ENCODE results near the gene ZNF784. TPM values are rescaled to one million over a fixed set of nuclear protein-coding genes. Genes with fewer than 3 reads are reported as not detected.

Gene ZNF784
- total and polyA plus RNA-seq, 7 experiments from 2014 or later = 0.65 to 17.1 (median 8.3) TPM

DNA sequence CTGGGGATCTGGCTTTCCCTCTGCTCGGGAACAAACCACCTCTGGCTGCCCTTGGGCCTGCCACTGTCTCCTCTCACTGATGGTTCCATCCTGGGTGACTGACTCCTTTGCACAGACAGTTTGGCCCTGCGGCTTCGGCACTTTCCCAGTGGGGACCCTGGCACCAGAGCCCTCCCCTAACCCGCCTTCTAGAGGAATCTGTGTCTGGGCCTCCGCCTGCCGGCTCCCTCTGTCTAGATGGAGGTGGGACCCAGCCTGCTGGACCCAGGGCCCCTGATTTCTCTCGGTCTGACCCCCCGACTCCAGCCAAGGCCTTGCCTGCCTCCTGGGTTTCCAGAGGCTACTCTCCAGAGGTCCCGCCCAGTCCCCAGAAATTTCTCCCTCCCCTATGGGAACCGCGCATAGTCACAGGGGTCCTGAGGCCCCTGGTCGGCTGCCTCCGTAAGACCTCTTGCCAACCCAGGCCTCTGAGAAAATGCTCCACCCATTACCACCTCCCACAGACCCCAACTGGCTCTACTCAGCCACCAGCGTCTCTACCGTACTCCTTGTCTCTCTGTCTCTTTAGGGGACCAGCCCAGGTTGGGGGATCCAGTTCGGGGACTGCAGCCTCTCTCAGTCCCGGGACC lies 26.4 kb upstream of the ZNF784 start:
- Histone ChIP-seq H3K9me3 (ENCODE audit: control insufficient read depth in 2 of 3, low read length in 3 of 3) (no peaks in the 10 kb centered on the region), H3K4me1 (ENCODE audit: control insufficient read depth in 2 of 2, insufficient read depth in 2 of 2, low read length in 2 of 2) (peaks cover 9 to 16% of the 10 kb centered on the region in 2 donors), H3K4me3 (ENCODE audit: low read length) (no peak overlapping the region), H3K27ac (ENCODE audit: low read depth, low read length) (no peak overlapping the region), H3K36me3 (ENCODE audit: control insufficient read depth in 2 of 3, insufficient read depth in 3 of 3, low read length in 3 of 3) (no peaks in the 10 kb centered on the region), H3K27me3 (ENCODE audit: control insufficient read depth in 2 of 2, insufficient read depth in 2 of 2, low read length in 2 of 2) (no peaks in the 10 kb centered on the region)
- peak overlapping the region in 6 of 9 donors; percentile 34 to 83 (median 49) for H3K27ac Mint-ChIP-seq
- H3K9me3 Mint-ChIP-seq = peaks cover 0 to 10% (median 0%) of the 10 kb centered on the region in 11 donors
- ChIA-PET POLR2A (interaction anchor here (1.0 to 9.2 kb wide), 2 partner anchors 8 to 15 kb away, joined by 3 to 154 read pairs; no protein-coding TSS in a partner anchor), CTCF (interaction anchor here (2.7 kb wide), 1 partner anchor 18 kb away, joined by 17 read pairs; no protein-coding TSS in a partner anchor)
- peaks cover 13 to 43% (median 23%) of the 10 kb centered on the region in 7 donors for H3K4me1 Mint-ChIP-seq
- no peak for DNase-seq
- no peak for ATAC-seq
- H3K36me3 Mint-ChIP-seq = peaks cover 0 to 7% (median 0%) of the 10 kb centered on the region in 5 donors
- peaks cover 0 to 2% (median 0%) of the 10 kb centered on the region in 5 donors for H3K27me3 Mint-ChIP-seq
- intact Hi-C loops (cut with micrococcal nuclease) = loop anchor here (5.0 to 10.0 kb wide), 4 partner anchors 243 to 1486 kb away; partner anchors contain the start of genes LENG9 (in 1 of the 2), UBE2S (in 1 of the 2) and ZSCAN5A (in 1 of the 2)
- peak overlapping the region in 9 of 10 donors; percentile 10 to 90 (median 63) for H3K4me3 Mint-ChIP-seq

DNA sequence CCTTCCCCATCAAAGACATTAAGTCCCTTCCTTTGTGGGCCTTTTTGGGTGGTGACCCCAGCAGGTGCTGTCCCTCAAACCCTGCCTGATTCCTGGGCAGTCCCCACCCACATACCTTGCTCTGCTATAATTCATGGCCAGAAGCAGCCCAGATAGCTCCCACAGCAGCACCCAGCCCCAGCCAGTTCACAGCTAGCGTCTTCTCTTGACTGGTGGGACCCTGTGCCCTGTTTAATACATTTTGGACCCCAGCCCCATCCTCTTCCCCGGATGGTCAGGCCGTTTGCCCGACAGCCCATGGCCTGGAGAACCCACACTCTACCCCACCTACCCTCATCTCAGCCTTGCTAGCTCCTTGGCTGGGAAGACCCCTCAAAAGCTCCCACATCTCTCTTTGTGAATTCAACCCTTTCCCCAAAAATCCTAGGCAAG lies 25.8 kb upstream of the ZNF784 start:
- H3K4me3 Mint-ChIP-seq = peak overlapping the region; percentile 10 to 90 (median 61)
- Histone ChIP-seq H3K27me3 (ENCODE audit: control insufficient read depth in 2 of 2, insufficient read depth in 2 of 2, low read length in 2 of 2) (no peaks in the 10 kb centered on the region), H3K4me3 (ENCODE audit: low read length) (no peak overlapping the region), H3K9me3 (ENCODE audit: control insufficient read depth in 2 of 3, low read length in 3 of 3) (no peaks in the 10 kb centered on the region), H3K27ac (ENCODE audit: low read depth, low read length) (no peak overlapping the region), H3K4me1 (ENCODE audit: control insufficient read depth in 2 of 2, insufficient read depth in 2 of 2, low read length in 2 of 2) (peaks cover 7 to 15% of the 10 kb centered on the region in 2 donors), H3K36me3 (ENCODE audit: control insufficient read depth in 2 of 3, insufficient read depth in 3 of 3, low read length in 3 of 3) (peaks cover 0 to 6% (median 0%) of the 10 kb centered on the region in 3 experiments)
- no peak for DNase-seq
- H3K27me3 Mint-ChIP-seq = peaks cover 0 to 2% (median 0%) of the 10 kb centered on the region in 5 donors
- H3K27ac Mint-ChIP-seq = peak overlapping the region in 6 of 9 donors; percentile 34 to 83 (median 58)
- ATAC-seq = no peak
- H3K9me3 Mint-ChIP-seq = peaks cover 0 to 10% (median 0%) of the 10 kb centered on the region in 11 donors
- CTCF ChIA-PET = interaction anchor here (2.7 kb wide), 1 partner anchor 18 kb away, joined by 17 read pairs; no protein-coding TSS in a partner anchor
- intact Hi-C loops (cut with micrococcal nuclease) = loop anchor here (5.0 to 10.0 kb wide), 4 partner anchors 243 to 1485 kb away; partner anchors contain the start of genes LENG9 (in 1 of the 2), UBE2S (in 1 of the 2) and ZSCAN5A (in 1 of the 2)
- POLR2A ChIA-PET = interaction anchor here (1.0 to 9.2 kb wide), 2 partner anchors 8 to 14 kb away, joined by 3 to 154 read pairs; no protein-coding TSS in a partner anchor
- peaks cover 0 to 8% (median 0%) of the 10 kb centered on the region in 5 donors for H3K36me3 Mint-ChIP-seq
- peaks cover 13 to 46% (median 27%) of the 10 kb centered on the region in 7 donors for H3K4me1 Mint-ChIP-seq

DNA sequence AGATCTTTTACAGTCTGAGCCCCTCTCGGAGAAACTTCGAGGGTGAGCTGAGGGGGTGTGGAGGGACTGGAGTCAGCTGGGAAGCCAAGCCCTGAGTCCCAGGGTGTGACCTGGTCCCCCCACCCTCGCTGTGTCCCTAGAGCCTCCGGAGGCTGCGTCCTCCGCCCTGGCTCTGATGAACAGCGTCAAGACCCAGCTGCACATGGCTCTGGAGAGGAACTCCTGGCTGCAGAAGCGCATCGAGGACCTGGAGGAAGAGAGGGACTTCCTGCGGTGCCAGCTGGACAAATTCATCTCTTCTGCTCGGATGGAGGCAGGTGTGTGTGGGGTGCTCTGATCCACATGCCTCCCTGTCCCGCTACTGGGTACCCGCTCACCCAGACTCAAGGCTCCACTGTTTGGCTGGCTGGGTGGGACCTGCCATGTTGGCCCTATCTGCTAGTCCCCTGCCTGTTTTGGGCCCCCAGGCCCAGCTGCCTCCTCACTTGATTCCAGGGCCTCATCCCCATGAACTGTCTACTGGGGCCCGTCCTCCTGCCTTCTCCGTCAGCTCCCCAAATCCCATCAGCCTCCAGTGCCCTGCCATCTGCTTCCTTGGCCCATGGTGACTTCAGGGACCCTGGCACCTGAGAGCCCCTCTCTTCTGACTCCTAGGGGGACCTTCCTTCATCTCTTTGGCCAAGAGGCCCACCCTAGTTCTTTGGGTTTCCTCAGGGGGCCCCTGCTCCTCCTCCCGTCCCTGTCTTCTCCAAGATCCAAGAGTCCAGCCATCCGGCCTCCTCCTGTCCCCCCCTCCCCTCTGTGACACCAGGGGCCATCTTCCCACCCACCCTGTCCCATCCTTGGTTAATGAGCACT lies 25.1 kb upstream of the ZNF784 start:
- Mint-ChIP-seq H3K4me3 (peak overlapping the region; percentile 67 to 90 (median 80)), H3K27me3 (peaks cover 0 to 2% (median 0%) of the 10 kb centered on the region in 5 donors), H3K27ac (peak overlapping the region in 7 of 9 donors; percentile 51 to 83 (median 65)), H3K9me3 (peaks cover 0 to 9% (median 0%) of the 10 kb centered on the region in 11 donors), H3K4me1 (peaks cover 13 to 48% (median 29%) of the 10 kb centered on the region in 7 donors), H3K36me3 (peaks cover 0 to 8% (median 0%) of the 10 kb centered on the region in 5 donors)
- Histone ChIP-seq H3K27ac (ENCODE audit: low read depth, low read length) (peak overlapping the region; percentile 76), H3K27me3 (ENCODE audit: control insufficient read depth in 2 of 2, insufficient read depth in 2 of 2, low read length in 2 of 2) (no peaks in the 10 kb centered on the region), H3K9me3 (ENCODE audit: control insufficient read depth in 2 of 3, low read length in 3 of 3) (no peaks in the 10 kb centered on the region), H3K4me1 (ENCODE audit: control insufficient read depth in 2 of 2, insufficient read depth in 2 of 2, low read length in 2 of 2) (peaks cover 9 to 17% of the 10 kb centered on the region in 2 donors), H3K4me3 (ENCODE audit: low read length) (no peak overlapping the region), H3K36me3 (ENCODE audit: control insufficient read depth in 2 of 3, insufficient read depth in 3 of 3, low read length in 3 of 3) (peaks cover 0 to 12% (median 0%) of the 10 kb centered on the region in 3 experiments)
- intact Hi-C loops (cut with micrococcal nuclease) = loop anchor here (5.0 to 10.0 kb wide), 4 partner anchors 242 to 1485 kb away; partner anchors contain the start of genes LENG9 (in 1 of the 2), UBE2S (in 1 of the 2) and ZSCAN5A (in 1 of the 2)
- CTCF ChIA-PET = interaction anchor here (1.0 to 2.7 kb wide), 2 partner anchors 10 to 17 kb away, joined by 3 to 17 read pairs; no protein-coding TSS in a partner anchor
- POLR2A ChIA-PET = interaction anchor here (1.0 to 9.2 kb wide), 2 partner anchors 7 to 14 kb away, joined by 3 to 154 read pairs; no protein-coding TSS in a partner anchor
- DNase-seq (no peak), ATAC-seq (no peak)

DNA sequence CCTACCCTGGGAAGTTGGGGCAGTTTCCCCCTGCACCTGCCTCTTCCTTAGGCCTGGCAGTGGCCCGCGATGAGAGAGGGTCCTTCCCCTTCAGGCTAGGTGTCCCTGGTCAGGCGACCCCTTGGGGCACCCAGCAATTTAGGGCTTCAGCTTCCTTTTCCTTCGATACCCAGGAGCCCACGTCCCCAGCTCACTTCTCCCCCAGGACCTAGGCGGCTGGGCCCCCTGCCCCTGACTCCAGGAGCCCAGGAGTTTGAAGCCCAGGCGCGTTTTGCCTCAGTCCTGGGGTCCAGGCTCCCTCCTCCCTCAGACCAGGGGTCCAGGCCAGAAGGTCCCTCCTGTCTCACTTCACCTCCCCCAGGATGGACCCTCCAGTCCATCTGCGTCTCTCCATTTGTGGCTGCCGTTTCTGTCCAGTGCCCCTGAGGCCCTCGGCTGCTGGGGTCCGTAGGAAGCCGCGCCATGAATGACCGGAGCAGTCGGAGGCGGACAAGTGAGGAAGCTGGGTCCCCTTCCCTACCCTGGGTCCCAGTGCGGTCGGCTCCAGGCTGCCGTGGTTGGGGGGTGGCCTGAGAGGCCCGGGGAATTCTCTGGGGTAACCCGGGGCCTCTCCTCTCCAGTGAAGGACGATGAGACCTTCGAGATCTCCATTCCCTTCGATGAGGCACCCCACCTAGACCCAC lies 24.4 kb upstream of the ZNF784 start:
- H3K4me1 ChIP-seq (ENCODE audit: control insufficient read depth in 2 of 2, insufficient read depth in 2 of 2, low read length in 2 of 2) = peaks cover 16 to 22% of the 10 kb centered on the region in 2 donors
- peak overlapping the region in 7 of 9 donors; percentile 47 to 83 (median 55) for H3K27ac Mint-ChIP-seq
- peak overlapping the region; percentile 76 for H3K27ac ChIP-seq (ENCODE audit: low read depth, low read length)
- DNase-seq = no peak
- no peak for ATAC-seq
- peaks cover 16 to 50% (median 36%) of the 10 kb centered on the region in 7 donors for H3K4me1 Mint-ChIP-seq
- peaks cover 0 to 2% (median 0%) of the 10 kb centered on the region in 5 donors for H3K27me3 Mint-ChIP-seq
- H3K36me3 Mint-ChIP-seq = peaks cover 0 to 10% (median 0%) of the 10 kb centered on the region in 5 donors
- H3K36me3 ChIP-seq (ENCODE audit: control insufficient read depth in 2 of 3, insufficient read depth in 3 of 3, low read length in 3 of 3) = peaks cover 0 to 14% (median 0%) of the 10 kb centered on the region in 3 experiments
- H3K4me3 Mint-ChIP-seq = peak overlapping the region; percentile 67 to 90 (median 78)
- ChIA-PET POLR2A (interaction anchor here (0.6 to 9.2 kb wide), 2 partner anchors 13 to 187 kb away, joined by 3 to 154 read pairs; no protein-coding TSS in a partner anchor), CTCF (interaction anchor here (1.0 to 2.7 kb wide), 3 partner anchors 9 to 16 kb away, joined by 3 to 17 read pairs (median 4); no protein-coding TSS in a partner anchor)
- H3K27me3 ChIP-seq (ENCODE audit: control insufficient read depth in 2 of 2, insufficient read depth in 2 of 2, low read length in 2 of 2) = no peaks in the 10 kb centered on the region
- intact Hi-C loops (cut with micrococcal nuclease) = no loop called here
- H3K9me3 ChIP-seq (ENCODE audit: control insufficient read depth in 2 of 3, low read length in 3 of 3) = no peaks in the 10 kb centered on the region
- peaks cover 0 to 2% (median 0%) of the 10 kb centered on the region in 11 donors for H3K9me3 Mint-ChIP-seq
- peak overlapping the region; percentile 75 for H3K4me3 ChIP-seq (ENCODE audit: low read length)

DNA sequence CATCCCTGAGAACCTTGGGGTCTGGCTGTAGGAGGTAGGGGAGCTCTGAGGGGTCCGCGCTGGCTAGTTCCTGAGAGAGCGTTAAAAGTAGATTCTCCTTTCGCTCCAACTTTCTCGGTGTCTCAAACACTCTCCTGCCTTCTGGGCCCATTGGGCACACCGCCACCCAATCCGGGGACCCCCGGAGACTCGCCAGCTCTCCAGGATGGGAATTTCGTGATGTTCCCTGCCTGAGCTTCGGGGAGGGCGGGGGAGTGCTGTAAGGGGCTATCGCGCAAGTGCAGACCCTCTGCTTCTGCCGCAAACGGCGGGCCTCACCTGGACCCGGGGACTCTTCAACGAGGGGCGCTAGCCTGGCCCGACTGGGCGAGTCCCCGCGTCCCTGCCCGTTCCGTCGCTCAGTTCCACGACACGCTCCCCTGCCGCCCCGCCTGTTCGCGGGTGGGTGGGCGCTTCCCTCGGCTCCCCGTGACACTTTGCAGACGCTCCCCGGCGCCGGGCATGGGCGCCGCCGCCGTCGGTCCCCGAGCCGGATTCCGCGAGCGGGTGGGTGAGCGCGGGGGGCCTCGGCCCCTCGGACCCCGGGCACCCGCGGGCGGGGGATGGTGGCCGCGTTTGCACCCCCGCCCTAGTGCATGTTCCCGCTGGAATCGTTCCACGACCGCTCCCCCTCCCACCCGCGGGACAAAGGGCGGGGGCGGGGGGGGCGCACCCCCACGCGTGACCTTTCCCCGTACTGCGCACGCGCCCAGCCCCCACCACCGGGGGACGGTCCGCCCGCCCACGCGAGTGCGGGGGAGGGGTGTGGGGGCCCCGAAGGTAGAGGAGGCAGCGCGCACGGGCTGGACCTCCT lies 23.6 kb upstream of the ZNF784 start, which contains the start of gene CCDC106:
CCDC106 (plus strand) TSS at position 481 of the 853 bp plus-strand sequence. CDS start 835 bp downstream, outside the sequence.
- H3K27me3 ChIP-seq (ENCODE audit: control insufficient read depth in 2 of 2, insufficient read depth in 2 of 2, low read length in 2 of 2) = no peaks in the 10 kb centered on the region
- no peaks in the 10 kb centered on the region for H3K9me3 Mint-ChIP-seq
- peak within 1 kb of the TSS; percentile 83 to 91 (median 89) for H3K4me3 Mint-ChIP-seq
- DNase-seq (peak; percentile 42 to 66 (median 61)), ATAC-seq (peak; percentile 51)
- intact Hi-C loops (cut with micrococcal nuclease) = no loop called here
- peaks cover 19 to 22% of the 10 kb centered on the region in 2 donors for H3K4me1 ChIP-seq (ENCODE audit: control insufficient read depth in 2 of 2, insufficient read depth in 2 of 2, low read length in 2 of 2)
- H3K27ac ChIP-seq (ENCODE audit: low read depth, low read length) = peak within 1 kb of the TSS; percentile 76
- peaks cover 0 to 14% (median 0%) of the 10 kb centered on the region in 3 experiments for H3K36me3 ChIP-seq (ENCODE audit: control insufficient read depth in 2 of 3, insufficient read depth in 3 of 3, low read length in 3 of 3)
- H3K9me3 ChIP-seq (ENCODE audit: control insufficient read depth in 2 of 3, low read length in 3 of 3) = no peaks in the 10 kb centered on the region
- H3K36me3 Mint-ChIP-seq = peaks cover 0 to 14% (median 0%) of the 10 kb centered on the region in 5 donors
- peaks cover 20 to 53% (median 40%) of the 10 kb centered on the region in 7 donors for H3K4me1 Mint-ChIP-seq
- CTCF ChIA-PET = interaction anchor here (1.0 to 2.7 kb wide), 5 partner anchors 8 to 15 kb away, joined by 3 to 17 read pairs (median 6); no protein-coding TSS in a partner anchor
- POLR2A ChIA-PET = interaction anchor here (0.5 to 9.2 kb wide), 6 partner anchors 8 to 1181 kb away, joined by 3 to 154 read pairs (median 3); no protein-coding TSS in a partner anchor
- peak within 1 kb of the TSS; percentile 55 to 91 (median 83) for H3K27ac Mint-ChIP-seq
- no peaks in the 10 kb centered on the region for H3K27me3 Mint-ChIP-seq
- peak within 1 kb of the TSS; percentile 75 for H3K4me3 ChIP-seq (ENCODE audit: low read length)

Data from naive thymus-derived CD4-positive, alpha-beta T cell (primary cell).